HG03045 (cell line): ENCODE data around the gene HELZ.

Source experiments
- ATAC-seq: cut with Tn5 transposase; IDR thresholded peaks from one replicate; pipeline ENCODE4 v1.9.1; 2021; ENCODE audit warnings: mild to moderate bottlenecking, moderate library complexity; ENCODE audit not compliant: unreplicated experiment

The HELZ gene

DNA sequence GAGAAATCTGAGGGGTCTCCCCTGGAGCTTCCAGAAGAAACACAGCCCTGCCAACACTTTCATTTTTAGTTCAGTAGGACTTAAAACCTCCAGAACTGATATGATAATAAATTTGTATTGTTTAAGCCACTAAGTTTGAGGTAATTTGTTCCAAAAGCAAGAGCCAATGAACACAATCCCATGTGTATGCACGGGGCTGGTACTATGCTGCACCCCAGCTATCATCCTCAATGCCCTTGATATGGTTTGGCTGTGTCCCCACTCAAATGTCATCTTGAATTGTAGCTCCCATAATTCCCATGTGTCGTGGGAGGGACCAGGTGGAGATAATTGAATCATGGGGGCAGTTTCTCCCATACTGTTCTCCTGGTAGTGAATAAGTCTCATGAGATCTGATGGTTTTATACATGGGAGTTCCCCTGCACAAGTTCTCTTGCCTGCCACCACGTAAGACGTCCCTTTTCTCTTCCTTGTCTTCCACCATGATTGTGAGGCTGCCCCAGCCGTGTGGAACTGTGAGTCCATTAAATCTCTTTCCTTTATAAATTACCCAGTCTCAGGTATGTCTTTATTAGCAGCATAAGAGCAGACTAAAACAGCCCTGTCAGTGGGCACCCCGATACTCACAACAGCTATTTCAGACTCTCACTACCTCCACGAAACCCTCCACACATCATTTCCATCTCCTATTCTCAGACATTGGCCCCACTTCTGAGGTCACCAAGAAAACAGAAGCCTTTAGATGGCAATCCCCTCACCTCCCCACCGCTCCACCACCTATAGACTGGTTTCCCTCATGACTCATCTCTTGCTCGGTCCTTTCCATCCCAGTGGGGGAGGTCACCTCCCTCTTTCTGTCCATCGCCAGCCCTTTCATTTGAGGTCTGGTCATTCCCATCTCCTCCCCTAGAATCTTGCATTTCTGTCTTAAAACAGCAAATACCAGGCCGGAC, 209.6 kb downstream of the HELZ start:
- peak; percentile 63 for ATAC-seq

DNA sequence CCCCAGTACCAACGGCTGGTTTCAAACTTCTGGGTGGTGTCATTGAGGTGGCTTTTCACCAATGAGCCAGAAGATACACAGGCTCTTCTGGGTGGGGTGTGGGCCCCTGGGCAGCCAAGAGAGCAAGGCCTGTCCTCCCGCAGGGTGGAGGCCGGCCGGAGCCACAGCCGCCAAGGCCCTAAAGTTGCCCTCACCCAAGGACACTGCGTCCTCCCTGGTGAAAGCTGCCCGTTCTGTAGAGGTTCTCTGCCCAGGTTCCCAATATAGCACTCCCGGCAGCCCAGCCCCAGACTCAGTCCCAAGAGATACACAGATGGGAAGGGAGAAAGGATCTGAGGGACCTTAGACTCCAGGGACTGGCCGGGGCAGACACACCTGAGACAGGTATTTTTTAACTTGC, 211.4 kb downstream of the HELZ start:
- no peak for ATAC-seq

DNA sequence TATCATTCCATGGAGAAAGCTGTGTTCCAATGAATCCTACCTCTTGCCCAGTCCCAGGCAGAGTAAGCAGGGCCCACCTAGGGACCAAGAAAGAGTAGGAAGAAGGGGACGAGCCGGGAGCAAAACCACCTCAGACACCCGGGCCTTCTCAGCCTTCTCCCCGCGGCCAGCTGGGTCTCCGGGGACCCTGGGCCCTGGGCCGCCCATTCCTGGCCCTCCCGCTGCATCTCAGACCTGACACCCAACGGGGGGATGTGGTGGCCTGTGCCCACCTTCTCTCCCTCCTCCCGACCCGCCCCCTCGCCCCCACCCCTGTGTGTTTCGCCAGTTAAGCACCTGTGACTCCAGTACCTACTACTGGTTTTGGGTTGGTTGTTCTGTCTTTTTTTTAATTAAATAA, 212.0 kb downstream of the HELZ start:
- ATAC-seq = no peak

DNA sequence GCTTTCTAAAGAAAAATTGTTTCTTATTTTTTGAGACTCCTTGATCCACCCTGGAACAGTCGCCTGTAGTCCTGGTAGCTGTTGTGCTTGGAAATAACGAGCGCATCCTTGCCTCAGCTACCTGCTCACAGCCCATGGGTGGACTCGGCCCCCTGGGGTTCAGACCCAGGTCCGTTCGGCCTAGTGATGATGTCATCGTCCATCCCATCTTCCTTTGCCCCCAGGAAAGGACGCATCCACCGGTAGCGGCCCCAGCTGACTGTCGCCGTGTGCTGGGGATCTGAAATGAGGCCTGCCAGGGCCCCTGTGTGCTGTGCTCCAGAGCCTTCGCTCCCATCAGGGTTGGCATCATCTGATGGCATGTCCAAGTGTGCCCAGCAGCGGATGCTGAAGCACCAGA, 212.6 kb downstream of the HELZ start:
- ATAC-seq = no peak

DNA sequence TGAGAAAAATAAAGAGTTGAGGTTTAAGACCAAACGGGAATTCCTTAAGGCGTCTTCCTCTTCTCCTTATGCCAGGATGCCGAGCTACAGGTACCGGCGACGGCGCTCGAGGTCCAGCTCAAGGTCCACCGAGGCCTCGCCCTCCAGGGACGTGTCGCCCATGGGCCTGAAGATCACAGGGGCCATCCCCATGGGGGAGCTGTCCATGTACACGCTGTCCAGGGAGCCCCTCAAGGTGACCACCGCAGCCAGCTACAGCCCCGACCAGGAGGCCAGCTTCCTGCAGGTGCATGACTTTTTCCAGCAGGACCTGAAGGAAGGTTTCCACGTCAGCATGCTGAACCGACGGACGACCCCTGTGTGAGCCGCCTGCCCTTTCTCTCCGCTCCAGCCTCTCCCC, 214.4 kb downstream of the HELZ start:
- ATAC-seq = no peak

DNA sequence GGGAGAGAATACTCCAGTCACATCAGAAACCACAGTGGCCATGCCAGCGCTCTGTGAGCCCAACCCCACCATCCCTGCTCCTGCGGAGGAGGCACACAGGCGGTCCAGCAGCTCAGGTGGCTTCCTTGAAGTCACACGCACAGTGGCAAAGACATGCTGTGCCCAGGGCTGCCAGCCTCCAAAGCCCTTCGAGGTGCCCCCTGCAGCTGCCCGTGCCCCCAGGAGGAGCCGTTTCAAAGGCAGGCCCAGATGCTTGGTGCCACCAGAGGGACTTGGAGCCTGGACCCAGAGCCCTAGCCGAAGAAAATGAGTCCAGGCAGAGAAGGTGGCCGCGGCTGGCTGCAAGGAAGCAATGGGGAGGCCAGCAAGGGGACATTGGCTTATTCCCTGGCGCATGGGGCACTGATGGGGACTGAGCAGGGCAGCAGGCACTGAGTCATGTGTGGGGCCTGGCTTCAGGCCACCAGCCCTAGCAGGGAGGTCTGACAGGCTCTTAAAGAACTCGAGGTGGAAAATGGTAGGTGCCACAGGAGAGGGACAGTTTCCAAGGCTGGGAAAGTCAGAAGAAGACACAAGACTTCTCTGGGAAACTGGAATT, 217.9 kb downstream of the HELZ start:
- no peak for ATAC-seq

DNA sequence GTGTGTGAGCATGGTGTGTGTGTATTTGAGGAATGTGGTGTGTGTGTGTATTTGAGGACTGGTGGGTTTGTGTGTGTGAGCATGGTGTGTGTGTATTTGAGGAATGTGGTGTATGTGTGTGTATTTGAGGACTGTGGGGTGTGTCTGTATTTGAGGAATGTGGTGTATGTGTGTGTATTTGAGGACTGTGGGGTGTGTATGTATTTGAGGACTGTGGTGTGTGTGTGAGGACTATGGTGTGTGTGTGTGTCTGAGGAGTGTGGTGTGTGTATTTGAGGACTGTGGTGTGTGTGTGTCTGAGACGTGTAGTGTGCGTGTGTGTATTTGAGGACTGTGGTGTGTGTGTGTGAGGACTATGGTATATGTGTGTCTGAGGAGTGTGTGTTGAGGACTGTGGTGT, 218.7 kb downstream of the HELZ start:
- ATAC-seq = no peak

DNA sequence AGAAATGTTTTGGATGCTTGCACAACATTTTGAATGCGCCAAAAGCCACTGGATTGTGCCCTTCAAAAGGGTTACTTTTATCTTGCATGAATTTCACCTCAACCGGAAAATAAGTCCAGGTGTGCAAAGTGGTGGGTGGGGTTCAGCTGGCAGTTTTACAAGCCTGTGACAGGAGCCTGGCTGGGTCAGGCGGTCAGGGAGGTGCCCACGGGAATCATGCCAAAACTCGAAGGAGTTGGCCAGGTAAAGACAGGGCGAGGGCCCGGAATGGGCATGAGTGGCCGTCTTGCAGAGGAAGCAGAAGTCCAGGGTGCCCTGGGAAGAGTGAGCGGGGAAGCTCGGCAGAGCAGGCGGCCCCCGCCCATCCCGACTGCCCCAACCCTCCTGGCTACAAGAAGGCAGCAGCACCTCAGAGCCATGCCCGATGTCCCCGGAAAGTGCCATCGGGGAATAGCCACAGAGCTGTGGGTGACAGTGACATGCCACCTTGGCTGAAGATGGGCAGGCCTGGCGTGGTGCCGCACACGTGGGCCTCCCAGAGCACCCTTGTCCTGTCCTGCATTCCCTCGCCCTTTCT, 219.7 kb downstream of the HELZ start:
- ATAC-seq = no peak

DNA sequence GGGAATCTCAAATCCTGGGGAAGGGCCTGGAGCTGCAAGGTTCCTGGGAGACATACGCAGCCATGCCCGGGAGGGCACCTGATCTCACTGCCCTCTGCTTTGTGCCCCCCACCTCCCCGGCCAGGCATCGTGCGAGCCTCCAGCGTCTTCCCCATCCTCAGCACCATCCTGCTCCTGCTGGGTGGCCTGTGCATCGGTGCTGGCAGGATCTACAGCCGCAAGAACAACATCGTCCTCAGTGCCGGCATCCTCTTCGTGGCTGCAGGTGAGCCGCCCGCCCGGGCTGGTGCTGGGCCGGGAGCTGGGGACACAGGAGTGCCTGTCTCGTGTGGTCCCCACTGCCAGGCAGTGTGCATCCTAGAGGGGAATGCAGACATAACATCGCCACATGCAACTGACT, 220.3 kb downstream of the HELZ start:
- ATAC-seq = no peak

DNA sequence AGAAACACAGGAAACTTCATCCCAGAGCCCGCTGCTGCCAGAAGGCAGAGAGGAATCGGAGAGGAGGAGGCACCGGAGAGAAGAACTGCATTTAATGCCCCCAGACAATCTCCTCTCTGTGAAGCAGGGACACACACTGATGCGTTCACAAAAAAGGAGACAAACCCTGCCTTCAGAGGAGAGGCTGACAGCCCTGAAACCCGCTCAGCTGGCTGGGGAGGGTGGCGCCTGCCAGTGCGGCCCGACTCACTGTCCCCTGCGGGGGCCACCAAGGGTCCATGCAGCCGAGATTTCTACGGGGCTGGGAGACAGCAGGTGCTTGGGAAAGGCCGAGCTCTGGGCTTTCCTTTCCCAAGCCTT, 222.6 kb downstream of the HELZ start:
- no peak for ATAC-seq

DNA sequence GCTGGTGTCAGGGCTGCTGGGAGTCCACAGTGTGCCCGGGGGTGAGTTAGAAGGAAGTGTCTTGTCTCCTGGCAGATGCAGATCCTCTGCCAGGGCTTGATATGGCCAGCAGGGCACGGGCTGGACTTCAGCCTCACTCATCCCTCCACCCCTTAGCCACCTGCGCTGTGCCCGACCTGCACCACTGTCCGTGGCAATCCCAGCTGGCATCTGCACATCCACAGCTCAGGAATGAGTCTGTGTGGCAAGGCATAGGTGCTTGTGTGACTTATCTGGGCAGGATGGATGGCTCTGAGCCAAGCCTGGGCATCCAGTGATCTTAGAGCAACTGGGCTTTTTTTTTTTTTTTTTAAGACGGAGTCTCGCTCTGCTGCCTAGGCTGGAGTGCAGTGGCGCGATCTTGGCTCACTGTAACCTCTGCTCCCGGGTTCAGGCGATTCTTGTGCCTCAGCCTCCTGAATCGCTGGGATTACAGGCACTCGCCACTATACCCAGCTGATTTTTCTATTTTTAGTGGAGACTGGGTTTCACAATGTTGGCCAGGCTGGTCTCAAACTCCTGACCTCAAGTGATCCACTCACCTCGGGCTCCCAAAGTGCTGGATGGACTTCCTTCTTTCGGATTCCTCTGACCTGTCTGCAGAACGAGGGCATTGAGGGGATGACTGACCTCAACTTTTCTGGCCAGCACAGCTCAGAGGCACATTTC, 223.1 kb downstream of the HELZ start:
- ATAC-seq = no peak

DNA sequence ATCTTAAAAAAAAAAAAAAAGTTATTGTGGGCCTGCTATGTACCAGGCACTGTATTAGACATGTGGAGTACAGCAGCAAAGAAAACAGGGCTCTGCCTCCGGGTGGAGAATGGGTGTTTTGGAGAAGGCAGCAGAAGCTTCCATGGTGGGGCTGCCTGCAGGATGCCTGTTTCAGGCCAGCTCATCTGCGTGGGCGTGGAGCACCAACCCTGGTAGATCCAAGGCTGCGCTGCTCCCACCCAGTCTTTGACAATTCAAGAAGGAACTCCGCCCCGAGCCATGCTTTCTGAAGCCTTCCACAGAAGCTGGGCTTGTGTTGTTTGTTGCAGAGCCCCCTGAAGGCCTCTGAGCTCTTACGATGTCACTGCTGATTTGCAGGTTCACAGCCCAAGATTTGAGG, 223.8 kb downstream of the HELZ start:
- ATAC-seq = no peak
